OCI-M1 (cell line): ENCODE results near the gene LILRB1.
"Not testable (repeated sequence)": the region's sequence is repeated elsewhere in the genome, so short reads cannot be mapped to it uniquely, and the experiment has no call there.

Source experiments
- DNase-seq: peaks from one replicate; lab custom pipeline; 2025; lab: John Stamatoyannopoulos, UW

The LILRB1 gene

DNA sequence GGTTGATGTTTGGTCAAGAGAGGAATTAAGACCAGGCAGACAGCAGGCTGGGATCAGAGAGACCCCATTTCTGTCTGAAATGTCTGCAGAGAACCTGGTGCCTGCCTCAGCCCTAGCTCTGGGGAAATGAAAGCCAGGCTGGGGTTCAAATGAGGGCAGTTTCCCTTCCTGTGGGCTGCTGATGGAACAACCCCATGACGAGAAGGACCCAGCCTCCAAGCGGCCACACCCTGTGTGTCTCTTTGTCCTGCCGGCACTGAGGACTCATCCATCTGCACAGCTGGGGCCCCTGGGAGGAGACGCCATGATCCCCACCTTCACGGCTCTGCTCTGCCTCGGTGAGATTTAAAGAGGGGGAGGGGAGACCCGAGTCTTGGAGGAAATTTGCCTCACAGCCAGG lies 32.4 kb downstream of the LILRB1 start, which contains the start of gene LILRB4:
TSS of gene LILRB4 (plus strand) at position 256 of the 400 bp plus-strand sequence. CDS start at position 305, 49 bp downstream.
- DNase-seq = no peak

DNA sequence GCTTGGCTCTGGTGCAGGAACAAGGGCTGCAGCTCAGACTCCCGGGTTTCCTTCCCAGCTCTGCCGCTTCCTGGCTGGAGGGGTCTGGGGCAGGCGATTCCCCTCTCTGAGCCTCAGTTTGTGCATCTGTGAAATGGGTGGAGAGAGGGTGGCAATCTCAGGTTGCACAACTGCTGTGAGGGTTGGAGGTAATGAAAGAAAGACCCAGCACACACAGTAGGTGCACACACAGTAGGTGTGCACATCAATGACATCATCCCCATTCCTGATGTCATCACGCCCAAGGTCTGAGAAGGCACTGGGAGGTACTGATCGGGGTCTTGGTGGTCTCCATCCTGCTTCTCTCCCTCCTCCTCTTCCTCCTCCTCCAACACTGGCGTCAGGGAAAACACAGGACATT lies 35.2 kb downstream of the LILRB1 start:
- no peak for DNase-seq

- no peak for DNase-seq
Measured at GRCh38 chr19:54667217-54667616, 36.9 kb downstream of the LILRB1 start.

GRCh38 chr19:54668353-54668752 lies 38.1 kb downstream of the LILRB1 start:
- no peak for DNase-seq

GRCh38 chr19:54670576-54671357 lies 40.5 kb downstream of the LILRB1 start:
- DNase-seq = no peak

- DNase-seq = no peak
Measured at GRCh38 chr19:54673222-54673621, 42.9 kb downstream of the LILRB1 start.

GRCh38 chr19:54674021-54674617 lies 43.8 kb downstream of the LILRB1 start:
- peak; percentile 76 for DNase-seq

GRCh38 chr19:54676210-54676834 lies 46.0 kb downstream of the LILRB1 start:
- DNase-seq = peak; percentile 75

DNA sequence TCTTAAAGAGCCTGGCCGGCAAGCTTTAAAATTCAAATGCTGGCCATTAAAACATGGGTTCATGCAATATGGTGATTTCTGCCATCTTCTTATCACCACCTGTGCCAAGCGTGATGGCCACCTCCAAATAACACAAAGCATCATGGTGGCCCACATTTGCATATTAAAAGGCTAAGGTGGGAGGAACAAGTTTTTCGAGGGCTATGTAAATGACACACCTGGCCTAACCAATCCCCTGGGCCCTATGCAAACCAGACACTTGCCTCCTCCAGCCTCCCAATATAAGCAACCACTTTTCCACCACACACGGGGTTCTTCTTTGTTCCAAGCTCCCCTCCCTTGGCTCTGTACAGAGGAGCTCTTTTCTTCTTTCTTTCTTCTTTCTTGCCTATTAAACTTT lies 46.9 kb downstream of the LILRB1 start:
- DNase-seq = no peak

DNA sequence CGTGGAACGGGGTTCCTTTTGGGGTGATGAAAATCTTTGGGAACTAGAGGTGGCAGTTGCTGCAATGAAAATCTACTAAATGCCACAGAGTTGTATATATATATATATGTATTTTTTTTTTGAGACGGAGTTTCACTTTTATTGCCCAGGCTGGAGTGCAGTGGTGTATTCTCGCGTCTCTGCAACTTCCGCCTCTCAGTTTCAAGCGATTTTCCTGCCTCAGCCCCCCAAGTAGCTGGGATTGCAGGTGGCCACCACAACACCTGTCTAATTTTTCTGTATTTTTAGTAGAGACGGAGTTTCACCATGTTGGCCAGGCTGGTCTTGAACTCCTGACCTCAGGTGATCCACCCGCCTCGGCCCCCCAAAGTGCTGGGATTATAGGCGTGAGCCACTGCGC lies 51.3 kb downstream of the LILRB1 start:
- not testable (repeated sequence) for DNase-seq

DNA sequence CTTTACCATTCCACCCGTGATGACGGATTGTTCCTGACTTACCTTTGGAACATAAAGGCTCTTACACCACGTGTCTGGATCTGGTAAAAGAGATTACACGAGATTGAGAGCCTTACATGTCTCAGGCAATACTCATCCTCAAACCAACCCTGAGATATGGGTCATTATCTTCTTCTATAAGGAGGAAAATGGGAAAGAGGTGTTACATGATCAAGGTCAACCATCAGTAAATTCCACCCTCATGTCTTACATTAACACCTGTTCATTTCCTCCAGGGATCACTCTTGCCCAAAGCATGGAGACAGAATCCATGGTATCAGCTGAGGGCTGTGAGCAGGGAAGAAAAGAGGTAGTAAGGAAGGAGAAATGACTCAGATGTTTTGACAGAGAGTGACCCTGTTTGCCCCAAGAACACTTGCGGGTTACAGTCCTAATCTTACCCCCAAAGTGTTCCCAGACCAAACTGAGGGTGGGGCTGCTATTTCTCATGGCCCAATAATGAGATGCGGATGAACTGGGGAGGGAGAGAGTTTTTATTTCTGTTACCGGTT lies 52.1 kb downstream of the LILRB1 start:
- DNase-seq = no peak

DNA sequence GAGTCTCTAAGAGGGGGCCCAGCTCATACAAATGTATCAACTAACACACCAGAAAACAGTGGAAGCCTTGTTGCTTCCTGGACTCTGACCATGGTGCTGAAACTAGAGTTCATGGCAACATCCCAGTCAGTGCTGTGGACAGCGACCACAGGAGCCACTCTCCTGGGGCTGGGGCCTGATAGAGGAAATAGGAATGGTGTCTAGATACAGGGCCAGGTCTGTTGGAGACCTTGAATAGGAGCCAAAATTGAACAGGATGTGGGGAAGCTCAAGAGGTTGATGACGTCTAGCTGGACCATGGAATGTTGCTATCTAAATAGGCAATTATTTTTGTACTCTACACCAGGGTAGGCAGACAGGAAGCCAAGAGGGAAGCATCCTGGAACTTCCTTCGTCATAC lies 54.2 kb downstream of the LILRB1 start:
- peak; percentile 79 for DNase-seq
